Dendritic cell treated with granulocyte-macrophage colony-stimulating factor and Interleukin-4, amounts not matched to agents 40 ng/mL and 50 ng/mL, for 4 days (primary cell): ENCODE measurements around the gene MEGF11.

ENCODE experiments used
- H3K27ac Mint-ChIP-seq: one replicate; pipeline ENCODE4 v1.8.0; 2022; ENCODE audit warnings: mild to moderate bottlenecking, mixed read lengths
- H3K27me3 Mint-ChIP-seq: one replicate; pipeline ENCODE4 v1.8.0; 2022; ENCODE audit warnings: mild to moderate bottlenecking, mixed read lengths
- H3K36me3 Mint-ChIP-seq: one replicate; pipeline ENCODE4 v1.8.0; 2022; ENCODE audit warnings: low read depth, mixed read lengths
- H3K4me1 Mint-ChIP-seq: one replicate; pipeline ENCODE4 v1.8.0; 2022; ENCODE audit warnings: low read depth, mixed read lengths
- H3K4me3 Mint-ChIP-seq: one replicate; pipeline ENCODE4 v1.8.0; 2022; ENCODE audit warnings: mild to moderate bottlenecking, moderate library complexity, mixed read lengths
- H3K9me3 Mint-ChIP-seq: one replicate; pipeline ENCODE4 v1.8.0; 2022; ENCODE audit warnings: mixed read lengths
- intact Hi-C: fragments of 100-400 bp; cut with micrococcal nuclease; formaldehyde crosslinking; loops from one replicate; pipeline ENCODE4 v1.15.0; 2022

The MEGF11 gene

DNA sequence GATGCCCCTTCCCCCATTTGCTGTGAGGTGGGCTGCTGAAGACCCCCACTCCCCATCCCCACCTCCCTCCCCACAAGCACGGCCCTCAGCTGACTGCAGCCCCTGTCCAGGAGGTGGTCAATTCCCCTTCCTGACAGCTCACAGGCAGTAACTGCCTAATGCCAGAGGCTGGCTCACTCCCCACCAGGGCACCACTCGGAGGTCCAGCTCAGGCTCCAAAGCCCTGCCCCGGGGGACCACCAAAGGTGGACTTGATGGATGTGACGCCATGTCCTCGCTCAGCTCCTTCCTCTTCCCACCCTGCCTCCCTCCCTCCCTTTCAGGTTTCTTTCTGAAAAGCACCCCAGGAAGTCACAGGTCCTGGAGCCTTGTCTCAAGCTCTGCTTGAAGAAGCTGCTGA, 82.8 kb downstream of the MEGF11 start:
- Mint-ChIP-seq H3K27ac (no peak overlapping the region), H3K36me3 (no peaks in the 10 kb centered on the region), H3K9me3 (no peaks in the 10 kb centered on the region), H3K4me1 (no peaks in the 10 kb centered on the region), H3K4me3 (no peak overlapping the region), H3K27me3 (peaks cover 2% of the 10 kb centered on the region)
- intact Hi-C loops, result no loop called here

- H3K36me3 Mint-ChIP-seq, result no peaks in the 10 kb centered on the region
- intact Hi-C loops, result no loop called here
- no peak overlapping the region for H3K4me3 Mint-ChIP-seq
- H3K27me3 Mint-ChIP-seq, result peaks cover 2% of the 10 kb centered on the region
- no peak overlapping the region for H3K27ac Mint-ChIP-seq
- no peaks in the 10 kb centered on the region for H3K4me1 Mint-ChIP-seq
- H3K9me3 Mint-ChIP-seq, result no peaks in the 10 kb centered on the region
Observed at GRCh38 chr15:66170042-66170441, 83.5 kb downstream of the MEGF11 start.

GRCh38 chr15:66169625-66170024, 83.9 kb downstream of the MEGF11 start:
- Mint-ChIP-seq H3K4me3 (no peak overlapping the region), H3K27me3 (peaks cover 2% of the 10 kb centered on the region), H3K36me3 (no peaks in the 10 kb centered on the region), H3K4me1 (no peaks in the 10 kb centered on the region), H3K27ac (no peak overlapping the region), H3K9me3 (no peaks in the 10 kb centered on the region)
- intact Hi-C loops, result no loop called here

DNA sequence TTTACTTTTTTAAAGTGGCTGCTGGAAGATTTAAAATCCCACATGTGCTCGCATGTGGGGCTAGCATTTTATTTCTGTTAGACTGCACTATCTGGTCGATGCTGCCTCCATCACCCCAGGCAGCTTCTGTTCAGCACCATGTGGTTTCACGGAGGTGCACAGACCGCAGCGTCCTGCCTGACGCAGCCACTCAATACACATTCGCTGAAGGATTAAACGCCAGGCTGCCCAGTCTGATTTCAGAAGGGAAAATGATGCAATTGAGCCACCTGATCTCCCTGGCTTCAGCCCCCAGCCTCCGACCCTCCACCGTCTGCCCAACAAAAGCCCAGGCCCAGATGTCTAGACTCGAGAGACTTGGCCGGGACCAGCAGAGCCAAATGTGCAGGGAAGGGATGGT, 84.5 kb downstream of the MEGF11 start:
- no peaks in the 10 kb centered on the region for H3K4me1 Mint-ChIP-seq
- no peak overlapping the region for H3K4me3 Mint-ChIP-seq
- H3K27ac Mint-ChIP-seq, result no peak overlapping the region
- intact Hi-C loops, result no loop called here
- peaks cover 2% of the 10 kb centered on the region for H3K27me3 Mint-ChIP-seq
- no peaks in the 10 kb centered on the region for H3K36me3 Mint-ChIP-seq
- H3K9me3 Mint-ChIP-seq, result no peaks in the 10 kb centered on the region

DNA sequence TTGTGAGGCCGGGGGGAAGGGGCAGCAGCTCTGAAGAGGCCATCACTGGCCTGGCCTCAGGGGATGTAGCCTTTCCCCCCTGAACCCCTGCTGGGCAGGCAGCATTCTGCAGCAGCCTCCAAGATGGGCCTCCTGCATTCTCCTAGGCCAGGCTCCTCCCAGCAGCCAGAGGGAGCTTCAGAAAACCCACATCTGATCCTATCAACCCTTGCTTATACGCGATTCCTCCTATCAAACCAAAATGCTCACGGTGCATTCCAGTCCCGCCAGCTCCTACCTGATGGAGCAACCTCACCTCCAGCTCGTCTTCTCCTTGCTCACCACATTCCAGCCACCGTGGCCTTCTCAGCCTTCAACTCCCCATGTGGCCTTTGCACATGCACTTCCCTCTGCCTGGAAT, 85.7 kb downstream of the MEGF11 start:
- no peak overlapping the region for H3K27ac Mint-ChIP-seq
- H3K36me3 Mint-ChIP-seq, result no peaks in the 10 kb centered on the region
- no peaks in the 10 kb centered on the region for H3K4me1 Mint-ChIP-seq
- H3K9me3 Mint-ChIP-seq, result no peaks in the 10 kb centered on the region
- no peak overlapping the region for H3K4me3 Mint-ChIP-seq
- peaks cover 2% of the 10 kb centered on the region for H3K27me3 Mint-ChIP-seq
- intact Hi-C loops, result no loop called here

DNA sequence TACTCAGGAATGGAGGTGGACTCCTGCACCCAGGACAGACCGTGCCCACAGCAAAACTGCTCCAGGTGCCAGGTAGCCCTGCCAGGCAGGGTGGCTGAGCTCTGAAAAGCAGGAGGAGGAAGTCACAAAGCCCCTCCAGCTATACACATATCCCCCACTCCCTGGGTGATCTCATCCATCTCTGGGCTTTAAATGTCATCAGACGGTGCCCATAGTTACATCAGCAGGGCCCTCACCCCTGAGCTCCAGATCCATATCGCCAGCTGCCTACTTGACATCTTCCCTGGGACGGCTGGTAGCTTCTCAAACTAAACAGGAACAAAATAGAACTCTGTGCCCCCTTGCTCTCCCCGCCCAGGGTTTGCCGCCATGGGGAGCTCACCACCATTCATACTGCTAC, 87.7 kb downstream of the MEGF11 start:
- H3K27ac Mint-ChIP-seq, result no peak overlapping the region
- no peaks in the 10 kb centered on the region for H3K9me3 Mint-ChIP-seq
- intact Hi-C loops, result no loop called here
- no peaks in the 10 kb centered on the region for H3K27me3 Mint-ChIP-seq
- H3K4me3 Mint-ChIP-seq, result no peak overlapping the region
- H3K36me3 Mint-ChIP-seq, result no peaks in the 10 kb centered on the region
- H3K4me1 Mint-ChIP-seq, result no peaks in the 10 kb centered on the region

DNA sequence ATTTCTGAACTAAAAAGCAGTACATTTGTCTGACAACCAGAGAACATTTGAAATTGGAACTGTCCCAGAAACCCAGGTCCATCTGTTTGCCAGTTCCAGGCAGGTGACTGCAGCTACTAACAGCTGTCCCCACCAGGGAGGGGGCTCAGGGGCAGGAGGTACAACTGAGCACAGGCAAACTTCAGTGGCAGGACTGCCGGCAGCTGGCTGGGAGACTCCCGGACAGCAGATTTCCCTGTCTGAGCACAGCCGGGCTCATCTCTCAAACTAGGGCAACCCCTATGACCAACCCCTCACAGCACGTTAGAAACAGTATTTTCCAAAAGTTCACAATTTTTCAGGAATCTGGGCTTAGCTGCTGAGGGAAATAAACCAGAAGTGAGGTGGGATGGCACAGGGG, 88.8 kb downstream of the MEGF11 start:
- no peak overlapping the region for H3K4me3 Mint-ChIP-seq
- H3K9me3 Mint-ChIP-seq, result no peaks in the 10 kb centered on the region
- intact Hi-C loops, result no loop called here
- no peaks in the 10 kb centered on the region for H3K36me3 Mint-ChIP-seq
- no peaks in the 10 kb centered on the region for H3K27me3 Mint-ChIP-seq
- H3K27ac Mint-ChIP-seq, result no peak overlapping the region
- no peaks in the 10 kb centered on the region for H3K4me1 Mint-ChIP-seq

- no peaks in the 10 kb centered on the region for H3K9me3 Mint-ChIP-seq
- no peak overlapping the region for H3K4me3 Mint-ChIP-seq
- no peaks in the 10 kb centered on the region for H3K27me3 Mint-ChIP-seq
- H3K4me1 Mint-ChIP-seq, result no peaks in the 10 kb centered on the region
- H3K27ac Mint-ChIP-seq, result no peak overlapping the region
- intact Hi-C loops, result no loop called here
- no peaks in the 10 kb centered on the region for H3K36me3 Mint-ChIP-seq
Observed at GRCh38 chr15:66163553-66163952, 90.0 kb downstream of the MEGF11 start.

DNA sequence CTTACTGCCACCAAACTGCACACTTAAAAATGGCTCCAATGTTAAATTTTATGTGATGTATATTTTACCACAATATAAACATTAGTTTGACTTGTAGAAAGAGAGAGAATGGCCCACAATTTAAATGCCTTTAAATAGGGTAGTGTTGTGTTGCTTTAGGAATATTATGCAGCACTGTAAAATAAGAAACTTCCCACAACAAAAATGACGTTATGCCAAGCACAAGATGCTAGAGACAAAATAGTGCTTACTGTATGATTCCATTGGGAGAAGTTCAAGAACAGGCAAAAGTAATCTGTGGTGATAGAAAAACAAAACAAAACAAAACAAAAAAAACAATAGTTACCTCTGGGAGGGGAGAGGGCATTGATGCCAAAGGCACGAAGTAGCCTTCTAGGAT, 91.3 kb downstream of the MEGF11 start:
- intact Hi-C loops, result no loop called here
- H3K36me3 Mint-ChIP-seq, result no peaks in the 10 kb centered on the region
- no peaks in the 10 kb centered on the region for H3K27me3 Mint-ChIP-seq
- no peak overlapping the region for H3K4me3 Mint-ChIP-seq
- H3K9me3 Mint-ChIP-seq, result no peaks in the 10 kb centered on the region
- H3K4me1 Mint-ChIP-seq, result no peaks in the 10 kb centered on the region
- H3K27ac Mint-ChIP-seq, result no peak overlapping the region

GRCh38 chr15:66161575-66162118, 91.9 kb downstream of the MEGF11 start:
- H3K4me1 Mint-ChIP-seq, result no peaks in the 10 kb centered on the region
- H3K27me3 Mint-ChIP-seq, result no peaks in the 10 kb centered on the region
- no peaks in the 10 kb centered on the region for H3K36me3 Mint-ChIP-seq
- no peaks in the 10 kb centered on the region for H3K9me3 Mint-ChIP-seq
- intact Hi-C loops, result no loop called here
- no peak overlapping the region for H3K4me3 Mint-ChIP-seq
- H3K27ac Mint-ChIP-seq, result no peak overlapping the region

DNA sequence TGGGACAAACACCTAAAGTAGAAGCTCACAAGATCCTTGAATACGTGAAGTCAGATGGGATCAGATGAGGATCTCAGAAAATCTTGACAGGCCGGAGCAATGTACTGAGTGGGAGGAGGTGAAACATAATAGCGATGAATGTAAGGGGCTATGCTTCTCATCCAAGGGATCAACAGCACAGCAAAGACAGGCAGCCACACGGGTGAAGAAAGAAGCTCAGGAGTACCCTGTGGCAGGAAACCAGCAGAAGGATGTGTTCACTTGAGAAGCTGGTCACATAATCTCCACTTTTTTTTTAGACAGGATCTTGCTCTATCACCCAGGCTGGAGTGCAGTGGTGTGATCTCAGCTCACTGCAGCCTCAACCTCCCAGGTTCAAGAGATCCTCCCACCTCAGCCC, 92.4 kb downstream of the MEGF11 start:
- no peak overlapping the region for H3K4me3 Mint-ChIP-seq
- intact Hi-C loops, result no loop called here
- H3K27me3 Mint-ChIP-seq, result peaks cover 3% of the 10 kb centered on the region
- no peaks in the 10 kb centered on the region for H3K9me3 Mint-ChIP-seq
- no peaks in the 10 kb centered on the region for H3K36me3 Mint-ChIP-seq
- H3K27ac Mint-ChIP-seq, result no peak overlapping the region
- no peaks in the 10 kb centered on the region for H3K4me1 Mint-ChIP-seq

GRCh38 chr15:66157507-66157906, 96.0 kb downstream of the MEGF11 start:
- no peak overlapping the region for H3K27ac Mint-ChIP-seq
- no peaks in the 10 kb centered on the region for H3K9me3 Mint-ChIP-seq
- H3K4me3 Mint-ChIP-seq, result no peak overlapping the region
- no peaks in the 10 kb centered on the region for H3K4me1 Mint-ChIP-seq
- intact Hi-C loops, result no loop called here
- H3K36me3 Mint-ChIP-seq, result no peaks in the 10 kb centered on the region
- H3K27me3 Mint-ChIP-seq, result peaks cover 3% of the 10 kb centered on the region

- intact Hi-C loops, result no loop called here
- Mint-ChIP-seq H3K9me3 (no peaks in the 10 kb centered on the region), H3K4me3 (no peak overlapping the region), H3K4me1 (no peaks in the 10 kb centered on the region), H3K27ac (no peak overlapping the region), H3K27me3 (peaks cover 3% of the 10 kb centered on the region), H3K36me3 (no peaks in the 10 kb centered on the region)
Observed at GRCh38 chr15:66156310-66156975, 97.1 kb downstream of the MEGF11 start.

- intact Hi-C loops, result no loop called here
- Mint-ChIP-seq H3K4me1 (no peaks in the 10 kb centered on the region), H3K27ac (no peak overlapping the region), H3K36me3 (no peaks in the 10 kb centered on the region), H3K9me3 (no peaks in the 10 kb centered on the region), H3K4me3 (no peak overlapping the region), H3K27me3 (peaks cover 7% of the 10 kb centered on the region)
Observed at GRCh38 chr15:66155065-66155464, 98.5 kb downstream of the MEGF11 start.

DNA sequence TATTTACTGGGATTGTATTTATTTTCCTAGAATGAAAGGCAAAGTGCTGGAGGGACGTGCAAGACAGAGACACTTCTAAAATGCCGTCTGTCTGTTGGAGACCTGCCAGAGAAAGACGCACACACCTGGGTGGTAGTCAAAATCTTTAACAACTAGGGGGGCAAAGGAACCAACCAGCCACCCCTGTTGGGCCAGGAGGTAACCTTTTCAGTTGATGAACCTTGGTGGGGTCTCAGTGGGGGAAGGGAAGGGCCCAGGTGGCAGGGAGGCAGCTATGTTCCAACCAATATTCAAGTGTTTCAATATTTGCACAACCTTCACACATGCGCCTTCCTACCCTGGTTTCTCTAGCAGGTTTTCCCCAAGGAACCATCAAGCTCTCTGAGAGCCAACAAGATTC, 99.0 kb downstream of the MEGF11 start:
- Mint-ChIP-seq H3K36me3 (no peaks in the 10 kb centered on the region), H3K4me3 (no peak overlapping the region), H3K27ac (no peak overlapping the region), H3K9me3 (no peaks in the 10 kb centered on the region), H3K4me1 (no peaks in the 10 kb centered on the region), H3K27me3 (peaks cover 7% of the 10 kb centered on the region)
- intact Hi-C loops, result no loop called here
